GM18867 (cell line): ENCODE data around the gene USP22.

Experiments used
- ATAC-seq: cut with Tn5 transposase; IDR thresholded peaks from one replicate; pipeline ENCODE4 v1.9.1; 2021; ENCODE audit warnings: mild to moderate bottlenecking, moderate library complexity; ENCODE audit not compliant: unreplicated experiment

Gene USP22

GRCh38 chr17:21049457-21049856, 6.6 kb upstream of the USP22 start:
- ATAC-seq: no peak

GRCh38 chr17:21046216-21046615, 3.4 kb upstream of the USP22 start:
- no peak for ATAC-seq

GRCh38 chr17:21044971-21045370, 2.2 kb upstream of the USP22 start:
- ATAC-seq: no peak

DNA sequence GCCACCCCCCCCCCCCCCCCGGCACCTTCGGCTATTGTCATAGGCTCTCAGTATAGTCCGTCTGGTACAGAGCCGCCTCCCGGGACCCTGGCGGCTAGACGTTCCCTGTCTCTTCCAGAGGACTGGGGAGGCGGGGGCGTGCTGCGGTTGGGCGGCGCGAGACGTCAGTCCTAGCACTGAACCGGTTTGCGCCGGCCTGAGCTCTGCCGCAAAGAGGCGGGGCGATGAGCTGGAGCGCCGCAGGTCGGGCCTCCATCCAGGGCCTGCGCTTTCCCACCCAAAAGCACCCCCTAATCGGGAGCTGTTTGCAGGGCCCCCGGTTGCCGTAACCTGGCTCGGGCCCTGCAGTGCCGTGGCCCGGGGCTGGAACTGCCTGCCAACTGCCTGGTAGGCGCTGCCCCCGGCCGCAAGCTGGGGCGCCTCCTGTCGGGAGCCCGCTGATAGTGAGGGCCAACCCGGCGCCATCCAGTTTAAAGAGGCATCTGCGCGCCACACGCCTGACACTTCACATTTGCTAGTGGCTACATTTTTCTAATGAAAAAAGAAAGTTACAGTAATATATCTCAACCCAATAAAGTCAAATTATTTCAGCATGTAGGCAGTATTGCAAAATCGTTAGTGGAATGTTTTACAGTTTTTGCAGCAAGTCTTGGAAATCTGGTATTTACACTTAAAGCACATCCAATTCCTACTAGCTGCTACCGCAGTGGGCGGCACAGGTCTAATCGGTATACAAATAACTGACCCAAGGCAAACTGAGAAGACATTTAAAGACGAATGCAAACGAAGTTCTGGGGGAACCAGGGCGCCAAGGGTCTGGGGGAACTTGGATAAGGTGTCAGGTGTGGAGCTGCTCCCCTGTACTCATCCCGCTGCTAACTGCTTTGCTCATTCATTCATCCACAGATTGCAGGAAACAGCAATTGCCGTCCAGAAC, 753 bp upstream of the USP22 start:
- ATAC-seq: peak; percentile 83

GRCh38 chr17:21041741-21042457, 912 bp downstream of the USP22 start:
- ATAC-seq: no peak

DNA sequence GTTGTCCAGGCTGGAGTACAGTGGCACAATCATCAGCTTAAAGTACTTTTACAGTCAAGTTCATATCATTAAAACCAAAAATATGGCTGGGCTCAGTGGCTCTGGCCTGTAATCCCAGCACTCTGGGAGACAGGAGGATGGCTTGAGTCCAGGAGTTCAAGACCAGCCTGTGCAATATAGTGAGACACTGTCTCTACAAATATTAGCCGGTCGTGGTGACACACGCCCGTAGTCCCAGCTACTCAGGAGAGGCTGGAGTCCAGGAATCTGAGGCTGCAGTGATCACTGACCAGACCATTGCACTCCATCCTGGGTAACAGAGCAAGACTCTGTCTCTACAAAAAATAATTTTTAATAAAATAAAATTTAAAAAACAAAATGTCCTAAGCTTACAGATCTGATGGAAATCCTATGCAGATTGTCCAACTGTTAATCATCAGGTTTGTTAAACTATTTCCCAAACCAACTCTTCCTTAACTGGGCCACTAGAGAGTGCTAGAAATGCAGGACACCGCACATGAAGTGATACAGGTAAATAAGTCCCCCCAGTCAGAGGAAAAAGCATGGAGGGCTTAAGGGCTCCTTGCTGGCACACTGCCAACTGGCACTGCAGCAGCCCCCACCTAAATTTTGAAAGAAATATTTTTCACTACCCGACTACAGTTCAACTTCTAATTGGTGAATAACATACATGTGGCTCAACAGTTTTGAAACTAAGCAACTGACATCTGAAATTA, 2.8 kb downstream of the USP22 start:
- no peak for ATAC-seq

GRCh38 chr17:21037117-21037803, 5.6 kb downstream of the USP22 start:
- no peak for ATAC-seq

DNA sequence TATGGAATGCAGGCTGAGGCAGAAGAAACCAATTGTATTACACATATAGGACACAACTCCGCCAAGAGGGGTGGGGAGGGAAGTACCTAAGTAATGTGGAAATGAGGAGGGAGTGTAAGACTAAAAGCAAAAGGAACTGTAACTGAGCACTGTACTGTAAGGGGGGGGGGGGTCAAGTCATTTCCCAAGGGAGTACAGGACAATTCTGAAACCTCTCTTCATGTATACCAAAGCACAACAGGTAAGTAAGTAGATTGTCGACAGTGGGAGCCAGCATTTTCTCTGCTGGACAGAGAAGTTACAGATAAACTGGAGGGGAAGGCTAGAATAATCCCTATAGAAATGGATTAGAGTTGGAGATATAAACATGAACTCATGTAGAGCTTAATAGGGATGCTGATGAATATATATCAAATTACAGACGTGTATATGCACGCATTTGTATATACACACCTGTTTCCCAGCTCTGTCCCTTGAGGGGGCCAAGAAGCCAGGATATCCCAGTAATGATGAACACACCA, 6.4 kb downstream of the USP22 start:
- ATAC-seq: no peak

DNA sequence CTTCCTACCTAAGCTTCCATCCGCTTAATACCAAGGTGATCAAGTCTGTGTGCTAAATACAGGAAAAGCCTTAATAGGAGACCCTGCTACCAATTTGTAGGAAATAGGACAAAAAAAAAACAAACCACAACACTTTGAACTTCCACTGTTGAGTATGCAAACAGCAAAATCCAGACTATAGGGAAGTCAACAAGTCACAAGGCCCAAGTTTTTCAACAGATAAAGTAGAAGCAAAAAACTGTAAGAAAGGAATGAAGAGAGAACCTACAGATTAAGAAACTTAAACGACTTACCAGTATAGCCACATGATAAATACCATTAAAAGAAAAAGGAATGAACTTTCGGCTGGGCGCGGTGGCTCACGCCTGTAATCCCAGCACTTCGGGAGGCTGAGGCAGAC, 7.4 kb downstream of the USP22 start:
- no peak for ATAC-seq

- ATAC-seq: peak; percentile 71
These were observed 8.2 kb downstream of the USP22 start for GRCh38 chr17:21034340-21035235.

DNA sequence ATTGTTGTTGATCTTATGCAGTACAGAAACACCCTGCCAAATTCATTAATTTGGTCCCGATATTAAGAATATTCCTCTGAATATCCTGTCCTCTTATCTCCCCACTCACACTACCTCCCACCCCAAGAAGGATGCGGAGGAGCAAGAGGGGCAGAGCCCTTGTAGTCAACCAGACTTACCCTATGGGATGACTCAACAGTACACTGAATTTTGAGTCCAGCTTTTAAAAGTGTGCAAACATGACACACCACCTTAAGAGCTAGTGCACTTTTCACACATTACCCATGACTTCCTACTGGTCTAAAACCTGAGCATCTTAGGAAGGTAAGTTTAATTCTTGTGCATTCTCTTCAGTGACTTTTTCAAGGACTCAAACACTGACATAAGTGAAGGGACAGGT, 9.5 kb downstream of the USP22 start:
- no peak for ATAC-seq

DNA sequence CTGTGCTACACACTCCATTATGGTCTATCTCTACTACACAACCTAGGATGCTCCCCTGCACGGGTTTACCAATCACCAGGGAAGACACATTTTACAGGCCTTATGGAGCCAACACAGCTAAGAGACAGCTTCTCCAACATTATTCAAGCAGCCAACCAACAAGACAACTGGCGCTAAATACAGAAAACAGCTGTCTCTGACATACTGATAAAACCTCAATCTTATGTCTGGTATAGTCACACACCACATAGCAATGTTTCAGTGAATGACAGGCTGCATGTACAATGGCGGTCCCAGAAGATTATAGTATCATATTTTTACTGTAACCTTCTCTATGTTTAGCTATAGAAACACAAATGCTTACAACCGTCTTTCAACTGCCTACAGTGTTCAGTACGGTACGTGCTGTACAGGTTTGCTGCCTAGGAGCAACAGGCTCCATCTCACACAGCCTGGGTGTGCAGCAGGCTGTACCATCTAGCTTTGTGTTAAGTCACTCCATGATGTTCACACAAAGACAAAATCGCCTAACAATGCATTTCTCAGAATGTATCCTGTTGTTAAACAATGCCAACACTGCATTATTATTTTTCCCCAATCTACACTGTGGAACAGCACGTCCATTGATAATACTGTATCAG, 10.9 kb downstream of the USP22 start:
- no peak for ATAC-seq

GRCh38 chr17:21030375-21030774, 12.4 kb downstream of the USP22 start:
- ATAC-seq: no peak

DNA sequence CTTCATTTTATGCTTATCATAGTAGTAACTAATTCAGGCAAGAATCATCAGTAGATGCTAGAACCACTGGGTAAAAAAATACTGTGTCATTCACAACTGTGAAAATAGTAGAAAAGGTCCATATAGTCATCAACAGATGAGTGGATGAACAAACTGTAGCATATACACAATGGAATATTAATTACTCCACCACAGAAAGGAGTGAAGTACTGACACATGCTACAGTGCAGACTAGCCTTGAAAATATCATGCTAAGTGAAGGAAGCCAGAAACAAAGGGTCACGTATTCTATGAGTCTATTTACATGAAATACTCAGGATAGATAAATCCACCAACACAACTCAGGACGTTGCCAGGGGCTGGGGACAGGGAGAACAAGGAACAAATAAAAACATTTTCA, 13.3 kb downstream of the USP22 start:
- no peak for ATAC-seq

- ATAC-seq: no peak
These were observed 13.8 kb downstream of the USP22 start for GRCh38 chr17:21029036-21029435.

DNA sequence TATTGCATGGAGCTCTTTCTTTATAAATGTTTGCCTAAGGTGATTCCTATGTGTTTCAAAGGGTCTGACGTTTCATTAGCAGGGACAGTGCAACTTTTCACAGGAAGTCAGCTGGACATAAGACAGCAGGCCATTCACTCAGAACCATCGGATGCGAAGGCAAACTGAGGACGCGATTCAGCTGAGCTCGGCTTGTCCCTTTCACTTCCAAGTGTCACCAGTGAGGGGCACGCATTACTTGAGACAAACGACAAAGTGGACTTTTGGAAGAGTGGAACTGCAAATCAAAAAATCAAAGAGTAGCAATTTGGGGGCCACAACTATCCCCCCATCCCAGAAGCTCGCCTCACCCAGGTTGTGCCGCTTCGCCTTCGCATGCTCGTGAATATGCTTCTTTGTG, 14.6 kb downstream of the USP22 start:
- ATAC-seq: no peak

- ATAC-seq: no peak
These were observed 15.8 kb downstream of the USP22 start for GRCh38 chr17:21027031-21027430.

- no peak for ATAC-seq
These were observed 17.4 kb downstream of the USP22 start for GRCh38 chr17:21025451-21025850.

- ATAC-seq: no peak
These were observed 18.8 kb downstream of the USP22 start for GRCh38 chr17:21024024-21024423.
